Islet precursor cell (in vitro differentiated cells): ENCODE data around the gene SPARC.
"Not testable (repeated sequence)": the region's sequence is repeated elsewhere in the genome, so short reads cannot be mapped to it uniquely, and the experiment has no call there.

Experiments
- DNase-seq: peaks from one replicate; pipeline ENCODE4 v3.0.0-alpha.2; 2018

The SPARC gene

GRCh38 chr5:151700296-151700695 is 13.6 kb upstream of the SPARC start:
- DNase-seq = peak; percentile 19

GRCh38 chr5:151699071-151699901 is 12.6 kb upstream of the SPARC start:
- peak; percentile 98 for DNase-seq

GRCh38 chr5:151698081-151698480 is 11.4 kb upstream of the SPARC start:
- not testable (repeated sequence) for DNase-seq

- DNase-seq = peak; percentile 52
Observed at GRCh38 chr5:151697452-151697851, 10.7 kb upstream of the SPARC start.

GRCh38 chr5:151696470-151697061 is 9.9 kb upstream of the SPARC start:
- DNase-seq = peak; percentile 98

GRCh38 chr5:151695464-151695863 is 8.7 kb upstream of the SPARC start:
- peak; percentile 12 for DNase-seq

- peak; percentile 89 for DNase-seq
Observed at GRCh38 chr5:151694035-151694485, 7.3 kb upstream of the SPARC start.

- peak; percentile 31 for DNase-seq
Observed at GRCh38 chr5:151692312-151692711, 5.6 kb upstream of the SPARC start.

- peak; percentile 39 for DNase-seq
Observed at GRCh38 chr5:151691706-151692105, 5.0 kb upstream of the SPARC start.

GRCh38 chr5:151689591-151689990 is 2.9 kb upstream of the SPARC start:
- DNase-seq = peak; percentile 16

GRCh38 chr5:151688436-151688835 is 1.7 kb upstream of the SPARC start:
- DNase-seq = peak; percentile 25

- DNase-seq = no peak
Observed at GRCh38 chr5:151685749-151686673, 704 bp downstream of the SPARC start.

- DNase-seq = peak; percentile 97
Observed at GRCh38 chr5:151684690-151685361, 1.9 kb downstream of the SPARC start.

GRCh38 chr5:151683986-151684588 is 2.6 kb downstream of the SPARC start:
- DNase-seq = no peak

GRCh38 chr5:151683444-151683843 is 3.3 kb downstream of the SPARC start:
- DNase-seq = no peak

GRCh38 chr5:151682751-151683331 is 3.9 kb downstream of the SPARC start:
- no peak for DNase-seq

GRCh38 chr5:151682240-151682639 is 4.5 kb downstream of the SPARC start:
- no peak for DNase-seq

- DNase-seq = peak; percentile 77
Observed at GRCh38 chr5:151680944-151681427, 5.7 kb downstream of the SPARC start.

GRCh38 chr5:151680156-151680505 is 6.6 kb downstream of the SPARC start:
- DNase-seq = not testable (repeated sequence)

- DNase-seq = no peak
Observed at GRCh38 chr5:151679421-151680155, 7.1 kb downstream of the SPARC start.

GRCh38 chr5:151678713-151679112 is 8.0 kb downstream of the SPARC start:
- DNase-seq = no peak
